Neuron (in vitro differentiated cells): ENCODE measurements around the gene BTBD2.

ENCODE experiments used
- H2AFZ ChIP-seq: one replicate; pipeline ENCODE4 v1.6.1; 2013; ENCODE audit warnings: low read depth, mild to moderate bottlenecking, inconsistent platforms, low read length, moderate library complexity
- H3K27me3 ChIP-seq: one replicate; pipeline ENCODE4 v1.6.1; 2013; ENCODE audit warnings: low read length; ENCODE audit not compliant: insufficient read depth
- H3K36me3 ChIP-seq: one replicate; pipeline ENCODE4 v1.6.1; 2013; ENCODE audit warnings: low read length; ENCODE audit not compliant: insufficient read depth
- H3K4me1 ChIP-seq: one replicate; pipeline ENCODE4 v1.6.1; 2013; ENCODE audit warnings: low read length; ENCODE audit not compliant: insufficient read depth
- H3K4me3 ChIP-seq: 2 replicates; pipeline ENCODE4 v1.5.1; 2013; ENCODE audit warnings: mild to moderate bottlenecking, low read length, moderate library complexity
- H3K9me3 ChIP-seq: one replicate; pipeline ENCODE4 v1.6.1; 2013; ENCODE audit warnings: low read length

The BTBD2 gene

DNA sequence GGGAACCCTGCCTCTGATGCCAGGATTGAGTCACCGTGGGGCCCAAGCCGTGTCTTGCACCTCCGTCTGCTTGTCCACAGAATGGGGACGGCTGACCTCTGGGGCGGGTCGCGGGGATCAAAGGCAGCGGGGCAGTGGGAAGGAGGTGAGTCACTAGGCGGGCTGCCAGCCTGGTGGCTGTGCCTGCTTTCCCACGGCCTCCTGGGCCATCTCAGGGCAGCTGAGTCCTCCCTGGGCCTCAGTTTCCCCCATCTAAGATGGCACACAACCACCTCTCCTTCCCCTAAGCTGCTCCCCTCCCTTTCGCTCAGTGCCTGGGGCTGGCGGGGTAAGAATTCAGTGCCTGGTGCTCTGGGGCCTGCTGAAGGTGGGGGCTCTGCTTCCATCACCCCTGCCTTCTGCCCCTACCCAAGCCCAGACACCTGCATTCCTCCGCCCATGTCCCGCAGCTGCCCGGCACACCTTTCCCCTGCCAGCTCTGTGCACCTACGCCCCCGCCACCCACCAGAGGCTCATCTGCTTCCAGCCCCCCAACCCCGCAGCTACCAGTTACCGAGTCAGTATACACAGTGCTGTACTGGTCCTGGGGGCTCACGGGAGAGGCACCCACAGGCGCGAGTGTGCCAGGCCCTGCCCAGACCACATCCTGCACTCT, 32.1 kb upstream of the BTBD2 start:
- peaks cover 24% of the 10 kb centered on the region for H3K4me1 ChIP-seq
- peaks cover 46% of the 10 kb centered on the region for H3K36me3 ChIP-seq
- H3K27me3 ChIP-seq: no peaks in the 10 kb centered on the region
- H3K4me3 ChIP-seq: no peak overlapping the region
- H3K9me3 ChIP-seq: no peaks in the 10 kb centered on the region
- H2AFZ ChIP-seq: no peak overlapping the region

- Histone ChIP-seq H3K9me3 (no peaks in the 10 kb centered on the region), H2AFZ (no peak overlapping the region), H3K27me3 (no peaks in the 10 kb centered on the region), H3K36me3 (peaks cover 51% of the 10 kb centered on the region), H3K4me3 (no peak overlapping the region), H3K4me1 (peaks cover 24% of the 10 kb centered on the region)
Measured at GRCh38 chr19:2047076-2047448, 31.5 kb upstream of the BTBD2 start.

GRCh38 chr19:2046046-2046907, 30.8 kb upstream of the BTBD2 start:
- peaks cover 21% of the 10 kb centered on the region for H3K4me1 ChIP-seq

GRCh38 chr19:2045501-2046045, 30.1 kb upstream of the BTBD2 start:
- H3K27me3 ChIP-seq: no peaks in the 10 kb centered on the region
- no peak overlapping the region for H2AFZ ChIP-seq
- H3K36me3 ChIP-seq: peaks cover 63% of the 10 kb centered on the region
- H3K4me1 ChIP-seq: peaks cover 21% of the 10 kb centered on the region
- no peak overlapping the region for H3K4me3 ChIP-seq
- no peaks in the 10 kb centered on the region for H3K9me3 ChIP-seq

More at GRCh38 chr19:2046046-2046907, 30.8 kb upstream of the BTBD2 start:
- no peak overlapping the region for H3K4me3 ChIP-seq
- H3K36me3 ChIP-seq: peaks cover 56% of the 10 kb centered on the region
- H3K9me3 ChIP-seq: no peaks in the 10 kb centered on the region
- H2AFZ ChIP-seq: no peak overlapping the region
- no peaks in the 10 kb centered on the region for H3K27me3 ChIP-seq

DNA sequence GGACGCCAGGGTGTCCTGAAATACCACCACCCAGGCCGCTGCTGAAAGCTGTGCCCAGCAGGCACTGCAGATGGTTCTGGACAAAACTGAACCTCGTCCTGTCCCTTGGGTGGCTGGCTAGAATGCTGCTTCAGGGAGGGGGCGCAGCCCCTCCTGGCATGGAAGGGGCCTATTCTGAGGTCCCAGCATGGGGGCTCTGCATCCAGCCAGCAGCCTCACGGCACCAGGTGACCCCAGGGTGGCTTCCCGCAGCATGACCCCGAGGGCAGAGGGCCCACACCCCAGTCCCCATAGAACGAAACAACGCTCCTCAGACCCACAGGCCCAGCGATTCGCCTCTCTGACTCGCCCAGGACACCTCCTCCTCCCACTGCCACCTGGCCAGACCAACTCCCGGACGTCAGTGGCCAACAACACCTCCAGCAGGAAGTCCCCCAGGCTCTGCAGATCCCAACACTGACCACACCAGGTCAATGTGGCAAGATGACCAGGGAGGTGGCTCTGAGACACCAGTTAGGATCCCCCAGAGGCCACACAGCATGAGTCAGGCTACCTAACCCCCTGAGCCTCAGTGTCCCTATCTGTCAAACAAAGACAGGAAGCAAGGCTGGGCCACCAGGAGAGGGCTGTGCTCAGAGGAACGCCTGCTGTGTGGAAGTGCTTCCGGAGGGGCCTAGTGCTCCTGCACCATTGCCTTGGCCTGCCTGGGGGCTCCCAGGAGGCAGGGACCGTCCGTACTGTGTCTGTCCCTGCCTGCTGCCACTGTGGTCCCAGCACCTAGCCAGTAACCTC, 29.4 kb upstream of the BTBD2 start:
- H2AFZ ChIP-seq: no peak overlapping the region
- H3K9me3 ChIP-seq: no peaks in the 10 kb centered on the region
- H3K4me3 ChIP-seq: no peak overlapping the region
- H3K36me3 ChIP-seq: peaks cover 70% of the 10 kb centered on the region
- no peaks in the 10 kb centered on the region for H3K27me3 ChIP-seq
- H3K4me1 ChIP-seq: peaks cover 16% of the 10 kb centered on the region

GRCh38 chr19:2043961-2044708, 28.6 kb upstream of the BTBD2 start:
- H3K4me1 ChIP-seq: peaks cover 8% of the 10 kb centered on the region
- H3K27me3 ChIP-seq: no peaks in the 10 kb centered on the region
- peaks cover 69% of the 10 kb centered on the region for H3K36me3 ChIP-seq
- H3K9me3 ChIP-seq: no peaks in the 10 kb centered on the region
- H3K4me3 ChIP-seq: no peak overlapping the region
- no peak overlapping the region for H2AFZ ChIP-seq

DNA sequence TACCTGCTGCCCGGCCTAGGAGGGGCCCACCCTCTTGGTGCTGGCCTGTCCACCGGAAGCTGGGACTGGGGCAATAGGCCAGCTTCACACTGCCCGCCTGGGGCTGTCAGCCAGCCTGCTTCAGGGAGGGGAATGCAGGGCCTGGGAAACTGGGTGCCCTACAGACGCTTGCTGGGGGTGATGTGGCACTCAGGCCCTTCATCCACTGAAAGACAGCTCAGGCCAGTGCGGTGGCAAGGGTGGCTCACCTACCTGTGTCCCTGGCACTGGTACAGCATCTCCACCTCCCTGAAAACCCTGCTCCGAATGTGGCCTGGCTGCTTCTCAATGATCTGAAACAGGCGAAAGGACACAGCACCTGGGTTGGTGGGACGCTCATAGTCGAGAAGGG, 27.7 kb upstream of the BTBD2 start:
- Histone ChIP-seq H3K4me3 (no peak overlapping the region), H2AFZ (no peak overlapping the region), H3K9me3 (no peaks in the 10 kb centered on the region), H3K27me3 (no peaks in the 10 kb centered on the region), H3K4me1 (peaks cover under 1% of the 10 kb centered on the region), H3K36me3 (peaks cover 67% of the 10 kb centered on the region)

DNA sequence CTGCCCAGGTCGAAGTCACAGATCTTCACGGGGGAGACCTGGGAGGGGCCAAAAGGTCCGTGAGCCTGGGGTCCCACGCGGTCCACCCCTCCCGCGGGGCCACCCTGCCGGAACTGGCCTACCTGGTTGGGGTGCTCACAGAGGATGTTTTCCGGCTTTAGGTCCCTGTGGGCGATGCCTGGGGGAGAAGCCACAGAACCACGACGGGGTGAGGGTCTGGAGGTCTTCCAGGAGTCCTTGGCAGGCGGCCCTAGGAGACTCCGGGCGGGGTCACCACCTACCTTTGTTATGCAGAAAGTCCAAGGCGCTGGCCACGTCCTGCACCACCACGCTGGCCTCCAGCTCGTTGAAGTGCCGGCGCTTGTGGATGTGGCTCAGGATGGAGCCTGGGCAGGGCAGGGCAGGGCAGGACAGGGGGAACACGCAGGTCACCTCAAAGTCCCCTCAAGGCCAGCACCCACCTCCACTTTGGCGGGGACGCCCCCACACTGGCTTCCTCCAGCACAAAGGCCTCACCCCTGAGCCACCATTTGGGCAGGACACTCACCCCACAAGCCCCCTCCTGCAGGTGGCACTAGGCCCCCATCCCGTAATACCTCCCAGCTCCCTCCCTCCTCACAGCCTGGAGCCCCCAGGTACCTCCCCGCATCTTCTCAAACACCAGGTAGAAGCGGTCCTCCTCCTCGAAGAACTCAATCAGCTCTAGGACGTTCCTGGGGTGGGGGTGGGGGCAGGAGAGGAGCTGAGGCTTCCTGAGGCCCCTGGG, 27.2 kb upstream of the BTBD2 start:
- Histone ChIP-seq H3K36me3 (peaks cover 67% of the 10 kb centered on the region), H3K27me3 (no peaks in the 10 kb centered on the region), H3K4me3 (no peak overlapping the region), H3K9me3 (no peaks in the 10 kb centered on the region), H3K4me1 (no peaks in the 10 kb centered on the region), H2AFZ (no peak overlapping the region)

GRCh38 chr19:2041683-2042484, 26.4 kb upstream of the BTBD2 start:
- peaks cover 62% of the 10 kb centered on the region for H3K36me3 ChIP-seq
- no peak overlapping the region for H3K4me3 ChIP-seq

DNA sequence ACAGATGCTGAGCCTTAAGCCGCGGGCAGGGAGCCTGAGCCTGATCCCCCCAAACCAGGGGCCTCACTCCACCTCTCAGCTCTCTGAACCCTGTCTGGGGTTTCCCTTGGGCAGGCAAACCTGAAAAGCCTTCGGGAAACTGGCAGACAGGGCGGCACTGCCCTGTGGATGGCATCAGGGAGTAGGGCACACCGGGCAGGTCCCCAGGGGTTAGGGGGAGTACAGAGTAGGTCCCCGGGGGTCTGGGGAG, 25.8 kb upstream of the BTBD2 start:
- Histone ChIP-seq H3K9me3 (no peaks in the 10 kb centered on the region), H3K27me3 (no peaks in the 10 kb centered on the region), H2AFZ (no peak overlapping the region), H3K36me3 (peaks cover 58% of the 10 kb centered on the region), H3K4me1 (no peaks in the 10 kb centered on the region), H3K4me3 (no peak overlapping the region)

More at GRCh38 chr19:2041683-2042484, 26.4 kb upstream of the BTBD2 start:
- Histone ChIP-seq H3K9me3 (no peaks in the 10 kb centered on the region), H3K4me1 (no peaks in the 10 kb centered on the region), H2AFZ (no peak overlapping the region), H3K27me3 (no peaks in the 10 kb centered on the region)

GRCh38 chr19:2040647-2041432, 25.3 kb upstream of the BTBD2 start:
- H3K4me3 ChIP-seq: no peak overlapping the region

More at GRCh38 chr19:2040647-2041432, 25.3 kb upstream of the BTBD2 start:
- no peaks in the 10 kb centered on the region for H3K27me3 ChIP-seq
- H3K4me1 ChIP-seq: no peaks in the 10 kb centered on the region
- H3K9me3 ChIP-seq: no peaks in the 10 kb centered on the region
- no peak overlapping the region for H2AFZ ChIP-seq
- peaks cover 57% of the 10 kb centered on the region for H3K36me3 ChIP-seq
